SK-N-SH treated with all-trans-retinoic acid at 6 μM for 48 hours (cell line): Measurements from ENCODE around the gene SLC2A13.

Experiments
- ARNTL ChIP-seq: fragments of 450-650 bp; formaldehyde crosslinking; IDR thresholded peaks from 2 replicates; pipeline ENCODE4 v1.5.0; 2020; ENCODE audit warnings: low read depth, mild to moderate bottlenecking, moderate library complexity, borderline replicate concordance
- CREB5 ChIP-seq: fragments of 250-450 bp; sonication (Bioruptor Pico); IDR thresholded peaks from 2 replicates; pipeline ENCODE4 v1.5.1; 2020; ENCODE audit warnings: low read depth, mild to moderate bottlenecking, moderate library complexity
- ESRRG ChIP-seq: fragments of 250-450 bp; sonication (Bioruptor Pico); IDR thresholded peaks from 2 replicates; pipeline ENCODE4 v1.6.1; 2021; ENCODE audit warnings: mild to moderate bottlenecking
- PATZ1 ChIP-seq: fragments of 250-450 bp; sonication (Bioruptor Pico); IDR thresholded peaks from 2 replicates; pipeline ENCODE4 v1.8.0; 2020; ENCODE audit warnings: mild to moderate bottlenecking, moderate library complexity, borderline replicate concordance
- PPARA ChIP-seq: fragments of 250-450 bp; sonication (Bioruptor Pico); IDR thresholded peaks from 2 replicates; pipeline ENCODE4 v1.5.0; 2020; ENCODE audit warnings: mild to moderate bottlenecking, borderline replicate concordance
- TOX ChIP-seq: fragments of 250-450 bp; sonication (Bioruptor Pico); IDR thresholded peaks from 2 replicates; pipeline ENCODE4 v1.8.0; 2021; ENCODE audit warnings: mild to moderate bottlenecking, moderate library complexity, borderline replicate concordance

DNA sequence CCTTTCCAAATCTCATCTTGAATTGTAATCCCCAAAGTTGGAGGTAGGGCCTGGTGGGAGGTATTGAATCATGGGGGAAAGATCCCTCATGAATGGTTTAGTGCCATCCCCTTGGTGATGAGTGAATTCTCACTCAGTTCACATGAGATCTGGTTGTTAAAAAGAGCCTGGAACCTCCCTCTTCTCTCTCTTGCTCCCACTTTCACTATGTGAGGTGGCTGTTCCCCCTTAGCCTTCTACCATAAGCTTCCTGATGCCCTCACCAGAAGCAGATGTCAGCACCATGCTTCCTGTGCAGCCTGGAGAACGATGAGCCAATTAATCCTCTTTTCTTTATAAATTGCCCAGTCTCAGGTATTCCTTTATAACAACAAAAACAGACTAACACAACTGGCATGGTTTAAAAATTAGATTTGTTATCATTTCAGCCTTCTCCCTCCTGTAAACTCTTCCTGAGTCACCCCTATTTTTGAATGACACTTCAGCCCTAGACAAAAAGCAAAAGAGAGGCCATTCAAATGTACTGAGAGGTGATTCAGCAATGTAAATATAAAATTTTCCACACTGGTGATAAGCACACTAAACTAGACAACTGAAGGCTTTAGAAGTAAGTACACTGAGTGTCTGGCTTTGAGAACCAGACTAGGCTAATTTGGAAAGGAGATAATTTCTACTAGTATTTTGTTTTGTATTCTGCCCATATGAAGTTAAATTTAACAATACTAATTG lies 274.1 kb downstream of the SLC2A13 start:
- TF ChIP-seq TOX, result no peak
- TF ChIP-seq ESRRG (CRISPR knock-in tag), result no peak
- TF ChIP-seq PPARA (CRISPR knock-in tag), result no peak
- no peak for TF ChIP-seq ARNTL (CRISPR knock-in tag)
- no peak for TF ChIP-seq CREB5 (CRISPR knock-in tag)
- no peak for TF ChIP-seq PATZ1 (CRISPR knock-in tag)
